A549 (cell line): ENCODE data around the gene TECRL. TPM values are rescaled to one million over a fixed set of nuclear protein-coding genes. Genes with fewer than 3 reads are reported as not detected.

Source experiments
- ATAC-seq, 2 experiments: fragments of 200-7000 bp in 1 of 2; fragments of >200 bp in 1 of 2; cut with Nextera tagmentation in 1 of 2; cut with Tn5 transposase in 1 of 2; 3 replicates each; pipeline versions ENCODE4 v1.8.0 to v1.9.1; 2018 to 2020; ENCODE audit warnings: mild to moderate bottlenecking in 1 of 2, moderate library complexity in 1 of 2
- CTCF ChIA-PET: fragments of 300-600 bp; sonication (Branson Sonifier 250); formaldehyde crosslinking; extraction: SDS; loops from one replicate; lab custom pipeline; 2021; ENCODE audit warnings: antibody characterized with exemption, inconsistent platforms; lab: Yijun Ruan, JAX
- POLR2A ChIA-PET: fragments of 350-600 bp; formaldehyde crosslinking; extraction: SDS; loops from one replicate; lab custom pipeline; 2021; ENCODE audit warnings: antibody characterized with exemption, inconsistent platforms; lab: Yijun Ruan, JAX
- DNase-seq, 2 experiments: peaks; one replicate each; pipeline versions ENCODE4 v3.0.0 to v3.0.0-alpha.2; 2011 to 2016; ENCODE audit warnings: low read depth in 1 of 2, low spot score in 1 of 2
- FAIRE-seq: peaks from 2 replicates; lab custom pipeline; 2011; peaks lifted over from hg19 to GRCh38; lab: Jason Lieb, UNC
- H3K27ac ChIP-seq, 2 experiments: fragments of >200 bp; sonication (Bioruptor Twin); formaldehyde crosslinking; 3 replicates each; pipeline ENCODE4 v1.5.1; 2016 to 2017
- H3K4me1 ChIP-seq: fragments of >200 bp; sonication (Bioruptor Twin); formaldehyde crosslinking; 3 replicates; pipeline ENCODE4 v1.6.1; 2016
- H3K4me2 ChIP-seq: fragments of >200 bp; sonication (Bioruptor Twin); formaldehyde crosslinking; 3 replicates; pipeline ENCODE4 v1.6.1; 2016
- H3K4me3 ChIP-seq: fragments of >200 bp; sonication (Bioruptor Twin); formaldehyde crosslinking; 3 replicates; pipeline ENCODE4 v1.5.1; 2016
- H3K9me3 ChIP-seq: fragments of >200 bp; sonication (Bioruptor Twin); formaldehyde crosslinking; 3 replicates; pipeline ENCODE4 v1.6.1; 2016
- CBX2 ChIP-seq: fragments of 200-600 bp; sonication (generic); IDR thresholded peaks from 2 replicates; pipeline ENCODE4 v1.6.1; 2016; ENCODE audit warnings: low read depth, mild to moderate bottlenecking, borderline replicate concordance
- EHF ChIP-seq: fragments of 250-450 bp; sonication (Bioruptor Pico); IDR thresholded peaks from 2 replicates; pipeline ENCODE4 v1.5.0; 2020; ENCODE audit warnings: mild to moderate bottlenecking
- EHMT2 ChIP-seq: fragments of 200-600 bp; sonication (generic); IDR thresholded peaks from 2 replicates; pipeline ENCODE4 v1.6.1; 2016; ENCODE audit warnings: antibody characterized with exemption, low read depth, mild to moderate bottlenecking, moderate library complexity
- ELK1 ChIP-seq: fragments of 150-350 bp; IDR thresholded peaks from 2 replicates; pipeline ENCODE4 v1.6.1; 2014; ENCODE audit warnings: low read depth, mild to moderate bottlenecking, low read length
- HEYL ChIP-seq: fragments of 250-450 bp; sonication (Bioruptor Pico); IDR thresholded peaks from 2 replicates; pipeline ENCODE4 v1.8.0; 2021; ENCODE audit warnings: mild to moderate bottlenecking, moderate library complexity
- HOXA7 ChIP-seq: fragments of 250-450 bp; sonication (Bioruptor Pico); IDR thresholded peaks from 2 replicates; pipeline ENCODE4 v1.5.0; 2020; ENCODE audit warnings: mild to moderate bottlenecking, moderate library complexity
- HOXB5 ChIP-seq: fragments of 250-450 bp; sonication (Bioruptor Pico); IDR thresholded peaks from 2 replicates; pipeline ENCODE4 v1.5.0; 2020; ENCODE audit warnings: mild to moderate bottlenecking, moderate library complexity
- JUNB ChIP-seq: fragments of >200 bp; sonication (Bioruptor Twin); formaldehyde crosslinking; IDR thresholded peaks from 2 replicates; pipeline ENCODE4 v1.6.1; 2016
- KDM1A ChIP-seq: fragments of 200-600 bp; sonication (generic); IDR thresholded peaks from 2 replicates; pipeline ENCODE4 v1.6.1; 2016; ENCODE audit warnings: low read depth, mild to moderate bottlenecking
- KDM5A ChIP-seq: fragments of 200-600 bp; sonication (generic); IDR thresholded peaks from 2 replicates; pipeline ENCODE4 v1.6.1; 2016; ENCODE audit warnings: antibody characterized with exemption, mild to moderate bottlenecking
- NPAS2 ChIP-seq: fragments of 250-450 bp; sonication (Bioruptor Pico); IDR thresholded peaks from 2 replicates; pipeline ENCODE4 v1.8.0; 2022; ENCODE audit warnings: mild to moderate bottlenecking, moderate library complexity, borderline replicate concordance
- NR3C1 ChIP-seq: fragments of >200 bp; sonication (Bioruptor Twin); formaldehyde crosslinking; IDR thresholded peaks from 3 replicates; pipeline ENCODE4 v1.6.1; 2017
- POLR2AphosphoS2 ChIP-seq: conservative IDR thresholded peaks from 2 replicates; pipeline ENCODE4 v1.6.1; 2012; ENCODE audit warnings: low read length, improper control_type of control experiment, inconsistent platforms
- RAD21 ChIP-seq, 2 experiments: fragments of >200 bp in 1 of 2; sonication (Bioruptor Twin) in 1 of 2; formaldehyde crosslinking in 1 of 2; IDR thresholded peaks in 1 of 2; conservative IDR thresholded peaks in 1 of 2; 2 replicates in 1 of 2; 3 replicates in 1 of 2; pipeline ENCODE4 v1.6.1; 2012 to 2018; ENCODE audit warnings: inconsistent platforms in 1 of 2
- RCOR1 ChIP-seq: fragments of 150-350 bp; IDR thresholded peaks from 2 replicates; pipeline ENCODE4 v1.6.1; 2014; ENCODE audit warnings: antibody characterized with exemption, low read length, low read depth
- RFX5 ChIP-seq: fragments of 450-650 bp; IDR thresholded peaks from 2 replicates; pipeline ENCODE4 v1.7.1; 2014; ENCODE audit warnings: antibody characterized with exemption, mild to moderate bottlenecking, moderate library complexity
- RNF2 ChIP-seq: fragments of 200-600 bp; sonication (generic); IDR thresholded peaks from 2 replicates; pipeline ENCODE4 v1.6.1; 2016; ENCODE audit warnings: low read depth, mild to moderate bottlenecking, antibody characterized with exemption, moderate library complexity, borderline replicate concordance
- SREBF2 ChIP-seq: fragments of 450-650 bp; IDR thresholded peaks from 2 replicates; pipeline ENCODE4 v1.6.1; 2014; ENCODE audit warnings: mild to moderate bottlenecking, moderate library complexity
- TP53 ChIP-seq: fragments of 250-450 bp; sonication (Bioruptor Pico); IDR thresholded peaks from 2 replicates; pipeline ENCODE4 v1.5.0; 2021; ENCODE audit warnings: mild to moderate bottlenecking, moderate library complexity
- ZSCAN20 ChIP-seq: fragments of 250-450 bp; sonication (Bioruptor Pico); IDR thresholded peaks from 2 replicates; pipeline ENCODE4 v1.8.0; 2022; ENCODE audit warnings: mild to moderate bottlenecking, moderate library complexity
- WGBS: methylation state at CpG from one replicate; pipeline ENCODE4 v1.1.6; 2017; ENCODE audit errors: missing lambda C conversion rate; 5-methylcytosine and 5-hydroxymethylcytosine counted together
- polyA plus RNA-seq, 4 experiments: library from polyadenylated mRNA; depleted of rRNA in 3 of 4; stranded (reverse); fragments of >200 nt; fragmentation: RNase III in 1 of 4; extraction: RNeasy Plus Mini Kit Qiagen cat#74134 plus additional on column Dnase treatment in 1 of 4; gene quantifications; 2 replicates in 3 of 4; 3 replicates in 1 of 4; pipeline ENCODE4 v1.2.3, GENCODE V29; 2011 to 2017
- TF ChIP-seq, protein P1 (sequence below): fragments of 200-600 bp; sonication (generic); IDR thresholded peaks from 2 replicates; pipeline ENCODE4 v1.6.1; 2016; ENCODE audit warnings: antibody characterized with exemption, mild to moderate bottlenecking, moderate library complexity
- TF ChIP-seq, protein P2 (sequence below): fragments of >200 bp; sonication (Bioruptor Twin); formaldehyde crosslinking; IDR thresholded peaks from 2 replicates; pipeline ENCODE4 v1.6.1; 2016

The TECRL gene
- polyA plus RNA-seq, 2 of the 4 experiments (the other 2 are of a cell fraction): not detected

- POLR2A ChIA-PET: no interaction called here
- no peak for ATAC-seq
- TF ChIP-seq HOXA7 (CRISPR knock-in tag): no peak
- TF ChIP-seq, protein P1, sequence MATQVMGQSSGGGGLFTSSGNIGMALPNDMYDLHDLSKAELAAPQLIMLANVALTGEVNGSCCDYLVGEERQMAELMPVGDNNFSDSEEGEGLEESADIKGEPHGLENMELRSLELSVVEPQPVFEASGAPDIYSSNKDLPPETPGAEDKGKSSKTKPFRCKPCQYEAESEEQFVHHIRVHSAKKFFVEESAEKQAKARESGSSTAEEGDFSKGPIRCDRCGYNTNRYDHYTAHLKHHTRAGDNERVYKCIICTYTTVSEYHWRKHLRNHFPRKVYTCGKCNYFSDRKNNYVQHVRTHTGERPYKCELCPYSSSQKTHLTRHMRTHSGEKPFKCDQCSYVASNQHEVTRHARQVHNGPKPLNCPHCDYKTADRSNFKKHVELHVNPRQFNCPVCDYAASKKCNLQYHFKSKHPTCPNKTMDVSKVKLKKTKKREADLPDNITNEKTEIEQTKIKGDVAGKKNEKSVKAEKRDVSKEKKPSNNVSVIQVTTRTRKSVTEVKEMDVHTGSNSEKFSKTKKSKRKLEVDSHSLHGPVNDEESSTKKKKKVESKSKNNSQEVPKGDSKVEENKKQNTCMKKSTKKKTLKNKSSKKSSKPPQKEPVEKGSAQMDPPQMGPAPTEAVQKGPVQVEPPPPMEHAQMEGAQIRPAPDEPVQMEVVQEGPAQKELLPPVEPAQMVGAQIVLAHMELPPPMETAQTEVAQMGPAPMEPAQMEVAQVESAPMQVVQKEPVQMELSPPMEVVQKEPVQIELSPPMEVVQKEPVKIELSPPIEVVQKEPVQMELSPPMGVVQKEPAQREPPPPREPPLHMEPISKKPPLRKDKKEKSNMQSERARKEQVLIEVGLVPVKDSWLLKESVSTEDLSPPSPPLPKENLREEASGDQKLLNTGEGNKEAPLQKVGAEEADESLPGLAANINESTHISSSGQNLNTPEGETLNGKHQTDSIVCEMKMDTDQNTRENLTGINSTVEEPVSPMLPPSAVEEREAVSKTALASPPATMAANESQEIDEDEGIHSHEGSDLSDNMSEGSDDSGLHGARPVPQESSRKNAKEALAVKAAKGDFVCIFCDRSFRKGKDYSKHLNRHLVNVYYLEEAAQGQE: no peak
- TF ChIP-seq ZSCAN20 (CRISPR knock-in tag): no peak
- no peak for TF ChIP-seq RAD21 (conservative IDR thresholded peaks at IDR 0.05 in 1 of 2, IDR thresholded peaks at IDR 0.05 in 1 of 2)
- TF ChIP-seq RCOR1: no peak
- TF ChIP-seq RFX5: no peak
- no peak for TF ChIP-seq JUNB
- TF ChIP-seq EHF: no peak
- TF ChIP-seq, protein P2, sequence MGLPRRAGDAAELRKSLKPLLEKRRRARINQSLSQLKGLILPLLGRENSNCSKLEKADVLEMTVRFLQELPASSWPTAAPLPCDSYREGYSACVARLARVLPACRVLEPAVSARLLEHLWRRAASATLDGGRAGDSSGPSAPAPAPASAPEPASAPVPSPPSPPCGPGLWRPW: no peak
- no peaks in the 10 kb centered on the region for H3K9me3 ChIP-seq
- no peak for FAIRE-seq
- no peaks in the 10 kb centered on the region for H3K4me1 ChIP-seq
- H3K4me2 ChIP-seq: no peak overlapping the region
- CTCF ChIA-PET: no interaction called here
- no peak overlapping the region for H3K27ac ChIP-seq
- H3K4me3 ChIP-seq: no peak overlapping the region
- DNase-seq: no peak
Measured at GRCh38 chr4:64250488-64250887, 158.8 kb downstream of the TECRL start.

DNA sequence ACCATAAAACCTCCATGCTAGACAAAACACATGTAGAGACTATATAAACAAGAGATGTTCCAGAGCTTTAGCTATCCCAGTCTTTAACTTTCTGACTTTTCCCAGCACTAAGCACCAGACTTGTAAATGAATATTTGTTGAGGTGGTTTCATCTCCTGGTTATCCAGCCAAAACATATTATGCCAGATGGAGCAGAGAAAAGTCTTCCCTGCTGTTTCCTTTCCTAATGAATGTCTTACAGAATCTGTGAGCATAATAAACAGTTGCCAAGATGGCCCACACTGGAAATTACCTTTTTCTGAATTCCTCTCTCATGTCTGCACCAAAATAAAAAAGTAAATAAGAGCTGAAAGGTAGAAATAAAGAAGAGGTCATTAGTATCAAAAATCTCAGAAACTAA lies 159.2 kb downstream of the TECRL start:
- H3K9me3 ChIP-seq: no peaks in the 10 kb centered on the region
- no peak overlapping the region for H3K4me3 ChIP-seq
- H3K4me1 ChIP-seq: no peaks in the 10 kb centered on the region
- H3K4me2 ChIP-seq: no peak overlapping the region
- DNase-seq (no peak), ATAC-seq (no peak), FAIRE-seq (no peak)
- CTCF ChIA-PET: no interaction called here
- no peak overlapping the region for H3K27ac ChIP-seq
- no peak for TF ChIP-seq RNF2
- TF ChIP-seq KDM1A: no peak
- no peak for TF ChIP-seq HEYL (CRISPR knock-in tag)
- TF ChIP-seq TP53: no peak
- TF ChIP-seq, protein P2: no peak
- TF ChIP-seq NPAS2: no peak
- TF ChIP-seq SREBF2: no peak
- TF ChIP-seq EHMT2: no peak
- POLR2A ChIA-PET: no interaction called here

DNA sequence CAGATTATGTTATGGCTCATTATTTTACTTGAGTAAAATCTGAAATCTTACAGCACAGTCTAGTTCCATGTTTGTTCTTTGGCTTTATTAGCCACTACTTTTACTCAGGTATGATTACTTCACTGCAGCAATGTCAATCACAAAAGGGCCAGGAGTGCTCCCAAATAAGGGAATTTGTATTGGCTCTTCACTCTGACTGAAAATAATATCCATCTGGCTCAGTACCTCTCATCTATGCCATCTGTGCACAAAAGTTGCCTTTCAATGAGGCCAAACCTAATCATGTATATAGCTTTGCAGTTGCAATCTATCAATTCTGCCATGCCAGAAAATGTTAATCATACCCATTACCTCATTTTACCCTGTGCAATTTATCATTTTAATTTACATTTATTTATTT lies 161.1 kb downstream of the TECRL start:
- TF ChIP-seq HOXB5 (CRISPR knock-in tag): no peak
- TF ChIP-seq, all 56 proteins: peak for 0
- CTCF ChIA-PET: no interaction called here
- H3K9me3 ChIP-seq: no peaks in the 10 kb centered on the region
- no peak for FAIRE-seq
- POLR2A ChIA-PET: no interaction called here
- H3K4me1 ChIP-seq: no peaks in the 10 kb centered on the region
- no peak overlapping the region for H3K27ac ChIP-seq
- ATAC-seq: no peak
- DNase-seq: no peak
- no peak overlapping the region for H3K4me3 ChIP-seq
- H3K4me2 ChIP-seq: no peak overlapping the region

GRCh38 chr4:64230709-64231310 lies 178.4 kb downstream of the TECRL start:
- FAIRE-seq (no peak), ATAC-seq (no peak), DNase-seq (peak in 1 of 2 experiments; percentile 14)
- no peaks in the 10 kb centered on the region for H3K9me3 ChIP-seq
- POLR2A ChIA-PET: no interaction called here
- no peaks in the 10 kb centered on the region for H3K4me1 ChIP-seq
- no peak overlapping the region for H3K4me2 ChIP-seq
- 2% methylated on average over 3 of the region's 3 CpGs for WGBS
- H3K4me3 ChIP-seq: no peak overlapping the region
- CTCF ChIA-PET: no interaction called here
- no peak overlapping the region for H3K27ac ChIP-seq
- TF ChIP-seq ZSCAN20 (CRISPR knock-in tag) (no peak), ELK1 (no peak), RAD21 (conservative IDR thresholded peaks at IDR 0.05 in 1 of 2, IDR thresholded peaks at IDR 0.05 in 1 of 2) (no peak), KDM5A (no peak), POLR2AphosphoS2 (no peak), NR3C1 (no peak), CBX2 (no peak)
- TF ChIP-seq, protein P1: no peak
- TF ChIP-seq, protein P2: no peak
